A673 (cell line): ENCODE measurements around the gene FECH.

Source experiments
- EZH2 ChIP-seq: fragments of 200-600 bp; sonication (generic); IDR thresholded peaks from 2 replicates; pipeline ENCODE4 v1.6.1; 2017; ENCODE audit warnings: borderline replicate concordance, low read depth, mild to moderate bottlenecking, mixed read lengths, antibody characterized with exemption, low read length; ENCODE audit not compliant: poor library complexity, severe bottlenecking
- TF ChIP-seq, protein P1 (sequence below): fragments of 300-800, 200-600 bp; sonication (generic); conservative IDR thresholded peaks from 2 replicates; pipeline ENCODE4 v1.5.1; 2017; ENCODE audit warnings: low read depth, mild to moderate bottlenecking, antibody characterized with exemption, low read length, moderate library complexity, mixed read lengths

DNA sequence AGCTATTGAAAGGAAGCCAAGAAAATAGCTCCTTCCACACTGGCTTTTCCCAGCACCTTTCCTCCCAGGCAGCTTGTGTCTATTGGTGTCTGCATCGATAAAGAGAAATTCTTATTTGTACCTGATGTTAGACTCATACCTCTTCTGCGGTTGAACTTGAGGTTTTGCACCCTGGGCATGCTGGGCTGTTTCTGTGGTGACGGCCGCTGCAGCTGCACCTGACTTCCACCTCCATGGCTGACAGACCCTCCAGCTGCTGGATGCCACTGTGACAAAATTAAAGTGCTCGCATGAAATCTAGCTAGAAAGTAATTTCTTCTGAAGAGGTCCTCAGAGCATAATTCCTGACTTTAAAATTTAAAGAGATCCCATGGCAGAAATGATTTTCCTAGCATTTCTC lies 6.6 kb downstream of the FECH start:
- TF ChIP-seq, protein P1, sequence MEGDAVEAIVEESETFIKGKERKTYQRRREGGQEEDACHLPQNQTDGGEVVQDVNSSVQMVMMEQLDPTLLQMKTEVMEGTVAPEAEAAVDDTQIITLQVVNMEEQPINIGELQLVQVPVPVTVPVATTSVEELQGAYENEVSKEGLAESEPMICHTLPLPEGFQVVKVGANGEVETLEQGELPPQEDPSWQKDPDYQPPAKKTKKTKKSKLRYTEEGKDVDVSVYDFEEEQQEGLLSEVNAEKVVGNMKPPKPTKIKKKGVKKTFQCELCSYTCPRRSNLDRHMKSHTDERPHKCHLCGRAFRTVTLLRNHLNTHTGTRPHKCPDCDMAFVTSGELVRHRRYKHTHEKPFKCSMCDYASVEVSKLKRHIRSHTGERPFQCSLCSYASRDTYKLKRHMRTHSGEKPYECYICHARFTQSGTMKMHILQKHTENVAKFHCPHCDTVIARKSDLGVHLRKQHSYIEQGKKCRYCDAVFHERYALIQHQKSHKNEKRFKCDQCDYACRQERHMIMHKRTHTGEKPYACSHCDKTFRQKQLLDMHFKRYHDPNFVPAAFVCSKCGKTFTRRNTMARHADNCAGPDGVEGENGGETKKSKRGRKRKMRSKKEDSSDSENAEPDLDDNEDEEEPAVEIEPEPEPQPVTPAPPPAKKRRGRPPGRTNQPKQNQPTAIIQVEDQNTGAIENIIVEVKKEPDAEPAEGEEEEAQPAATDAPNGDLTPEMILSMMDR: no peak
- no peak for TF ChIP-seq EZH2
